ENCODE measurements around the gene ATF7.

GRCh38 chr12:53502331-53502730 lies 123.9 kb downstream of the ATF7 start:
- TF ChIP-seq POLR2A (IDR thresholded peaks at IDR 0.05) (no peak), CTCF (IDR thresholded peaks at IDR 0.05) (no peak)

Measured in esophagus squamous epithelium (tissue), 4 donors.